GM12873 (cell line): ENCODE results near the gene NFXL1.

Source experiments
- TF ChIP-seq, protein P1 (sequence below): IDR thresholded peaks from 2 replicates; pipeline ENCODE4 v1.5.1; 2012; ENCODE audit warnings: low read depth, mild to moderate bottlenecking, moderate library complexity, low read length, control low read depth; ENCODE audit not compliant: insufficient read depth; ENCODE audit errors: missing control alignments

Gene NFXL1

DNA sequence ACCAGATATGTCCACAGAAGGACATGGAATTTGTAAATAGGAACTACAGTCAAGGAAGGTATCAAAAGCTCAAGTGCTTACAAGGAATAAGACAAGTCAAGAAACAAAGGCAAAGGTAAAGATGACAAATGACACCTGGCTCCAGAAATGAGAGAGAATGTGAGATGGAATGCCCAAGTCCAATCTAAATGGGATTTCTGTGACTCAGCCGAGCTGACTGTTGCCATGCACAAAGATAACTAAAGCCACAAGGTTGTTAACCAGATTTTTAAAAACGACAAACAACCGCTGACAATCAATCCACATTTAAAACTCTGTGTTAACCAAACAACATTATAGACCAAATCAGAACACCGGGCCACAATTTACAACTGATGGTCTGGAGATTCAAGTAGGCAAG lies 1.1 kb downstream of the NFXL1 start:
- TF ChIP-seq, protein P1, sequence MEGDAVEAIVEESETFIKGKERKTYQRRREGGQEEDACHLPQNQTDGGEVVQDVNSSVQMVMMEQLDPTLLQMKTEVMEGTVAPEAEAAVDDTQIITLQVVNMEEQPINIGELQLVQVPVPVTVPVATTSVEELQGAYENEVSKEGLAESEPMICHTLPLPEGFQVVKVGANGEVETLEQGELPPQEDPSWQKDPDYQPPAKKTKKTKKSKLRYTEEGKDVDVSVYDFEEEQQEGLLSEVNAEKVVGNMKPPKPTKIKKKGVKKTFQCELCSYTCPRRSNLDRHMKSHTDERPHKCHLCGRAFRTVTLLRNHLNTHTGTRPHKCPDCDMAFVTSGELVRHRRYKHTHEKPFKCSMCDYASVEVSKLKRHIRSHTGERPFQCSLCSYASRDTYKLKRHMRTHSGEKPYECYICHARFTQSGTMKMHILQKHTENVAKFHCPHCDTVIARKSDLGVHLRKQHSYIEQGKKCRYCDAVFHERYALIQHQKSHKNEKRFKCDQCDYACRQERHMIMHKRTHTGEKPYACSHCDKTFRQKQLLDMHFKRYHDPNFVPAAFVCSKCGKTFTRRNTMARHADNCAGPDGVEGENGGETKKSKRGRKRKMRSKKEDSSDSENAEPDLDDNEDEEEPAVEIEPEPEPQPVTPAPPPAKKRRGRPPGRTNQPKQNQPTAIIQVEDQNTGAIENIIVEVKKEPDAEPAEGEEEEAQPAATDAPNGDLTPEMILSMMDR = no peak

DNA sequence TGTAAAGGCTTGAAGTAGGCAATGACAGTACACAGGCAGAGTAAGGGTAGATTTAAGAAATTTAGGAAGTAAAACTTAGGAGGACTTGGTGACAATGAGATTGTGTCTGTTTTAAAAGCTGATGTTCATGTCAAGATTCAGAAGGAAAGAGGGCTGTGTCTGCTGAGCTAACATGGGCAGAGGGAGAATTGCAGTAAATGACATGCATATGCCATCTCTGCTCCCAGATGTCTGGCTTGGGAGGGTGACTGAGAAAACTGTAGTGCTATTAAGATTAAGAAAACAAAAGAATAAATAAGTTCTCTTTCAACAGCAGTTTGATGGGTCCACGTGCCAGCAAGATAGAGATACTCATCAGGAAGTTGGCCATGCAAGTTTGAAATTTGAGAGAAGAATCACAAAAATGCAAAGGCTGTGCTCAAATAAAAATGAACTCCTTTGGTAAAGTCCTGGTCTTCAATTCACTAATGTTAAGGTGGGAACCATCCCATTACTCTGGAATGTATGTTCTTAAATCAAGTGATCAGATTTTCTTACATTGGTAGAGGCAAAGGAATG lies 7.2 kb downstream of the NFXL1 start:
- TF ChIP-seq, protein P1 = no peak

DNA sequence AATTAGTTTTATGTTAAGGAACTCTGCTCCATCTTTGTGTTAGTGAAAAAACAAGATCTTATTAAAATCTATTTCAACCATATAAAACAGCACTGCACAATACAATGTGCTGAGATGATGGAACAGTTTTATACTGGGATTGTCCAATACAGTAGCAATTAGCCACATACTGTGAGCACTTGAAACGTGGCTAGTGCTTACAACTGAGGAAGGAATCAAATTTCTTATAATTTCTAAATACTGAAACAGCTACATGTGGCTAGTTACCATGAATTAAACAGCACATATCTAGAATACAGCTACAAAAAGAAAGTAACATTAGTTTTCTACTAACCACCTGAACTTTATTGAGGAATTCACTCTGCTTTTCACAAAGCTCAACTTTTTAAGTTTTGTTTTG lies 14.7 kb downstream of the NFXL1 start:
- TF ChIP-seq, protein P1 = no peak

DNA sequence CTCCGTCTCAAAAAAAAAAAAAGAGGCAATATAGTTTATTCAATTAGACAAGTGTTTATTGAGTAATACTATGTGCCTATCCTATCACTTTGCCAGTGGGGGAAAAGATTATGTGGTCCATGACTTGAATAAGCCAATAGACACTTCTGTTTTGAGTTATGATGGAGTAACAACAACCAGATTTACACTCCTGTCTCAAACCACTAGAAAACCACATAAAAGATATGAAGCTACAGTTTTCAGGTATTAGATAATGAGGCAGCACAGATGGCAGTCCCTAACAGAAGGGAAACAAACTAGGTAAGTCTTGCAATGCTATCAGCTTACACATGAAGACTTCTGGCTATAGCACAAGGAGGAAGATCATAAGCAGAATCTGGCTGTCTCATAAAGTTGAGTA lies 22.5 kb downstream of the NFXL1 start:
- TF ChIP-seq, protein P1 = no peak

DNA sequence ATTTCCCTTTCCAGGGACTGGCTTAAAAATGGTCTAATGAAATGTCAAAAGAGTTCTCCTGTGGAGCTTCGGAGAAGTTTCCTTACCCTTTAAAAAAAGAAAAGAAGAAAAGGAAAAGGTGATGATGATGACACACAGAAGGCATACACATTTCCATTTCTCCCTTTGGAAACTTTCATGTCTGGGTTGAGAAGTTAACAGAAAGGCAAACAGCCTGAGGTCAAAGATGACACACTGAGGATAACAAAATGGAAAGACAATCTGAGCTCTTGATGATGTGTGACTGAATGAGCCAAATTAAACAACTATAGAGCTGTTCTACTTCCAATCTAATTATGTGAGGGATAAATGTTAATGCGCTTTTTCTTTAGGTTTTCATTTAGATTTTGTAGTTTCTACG lies 32.2 kb downstream of the NFXL1 start:
- TF ChIP-seq, protein P1 = no peak

DNA sequence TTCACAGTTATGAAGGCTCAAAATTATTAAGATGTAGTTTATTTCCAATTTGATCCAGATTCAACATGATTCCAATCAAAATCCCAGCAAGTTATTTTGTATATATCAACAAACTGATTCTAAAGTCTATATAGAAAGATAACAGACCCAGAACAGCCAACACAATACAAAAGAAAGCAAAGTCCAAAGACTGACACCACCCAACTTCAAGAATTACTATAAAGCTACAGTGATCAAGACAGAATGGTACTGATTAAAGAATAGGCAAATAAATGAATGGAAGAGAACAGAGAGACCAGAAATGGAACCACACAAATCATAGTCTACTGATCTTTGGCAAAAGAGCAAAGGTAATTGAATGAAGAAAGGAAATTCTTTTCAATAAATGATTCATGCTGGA lies 34.9 kb downstream of the NFXL1 start:
- TF ChIP-seq, protein P1 = no peak

DNA sequence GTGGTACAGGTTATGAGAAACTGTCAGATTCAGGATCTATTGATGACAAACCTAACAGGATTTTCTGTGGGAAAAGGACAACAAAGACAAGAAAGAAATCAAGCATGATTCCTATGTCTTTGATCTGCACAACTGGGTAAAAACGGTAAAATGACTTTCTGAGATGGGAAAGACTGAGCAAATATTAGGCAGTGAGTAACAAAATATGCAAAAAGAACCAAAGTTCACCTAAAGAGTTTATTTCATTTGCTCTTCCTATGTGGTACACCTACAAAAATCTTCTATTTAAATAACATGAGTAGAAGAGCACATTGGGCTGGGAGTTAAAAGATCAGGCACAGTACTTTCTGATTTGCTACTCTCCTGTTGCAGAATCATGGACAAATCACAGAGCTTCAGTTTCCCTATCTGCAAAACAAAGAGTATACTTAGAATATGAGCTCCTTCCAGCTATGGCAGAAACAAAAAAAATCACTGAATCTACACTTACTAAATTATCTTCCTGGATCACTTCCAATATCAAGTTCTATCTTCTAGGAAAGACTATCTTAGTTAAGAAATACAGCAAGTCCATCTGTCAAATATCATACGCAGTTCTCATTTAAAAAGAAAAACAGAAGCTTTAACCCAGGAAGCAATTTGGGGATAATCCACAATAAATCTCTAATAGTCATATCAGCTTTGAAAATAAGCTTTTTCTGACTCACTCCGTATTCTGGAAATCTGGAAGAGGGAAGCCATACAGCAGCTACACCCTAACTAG lies 37.4 kb downstream of the NFXL1 start:
- TF ChIP-seq, protein P1 = no peak
